HepG2 (cell line): ENCODE data around the gene C19orf18. TPM values are rescaled to one million over a fixed set of nuclear protein-coding genes. Genes with fewer than 3 reads are reported as not detected.

Experiments used
- ATAC-seq: fragments of 200-7000 bp; cut with Tn5 transposase; 3 replicates; pipeline ENCODE4 v1.9.1; 2020; ENCODE audit warnings: mild to moderate bottlenecking, moderate library complexity
- BruUV-seq: library from RNA; stranded (reverse); fragments of 400-500 nt; replicated peaks from 2 replicates; lab custom pipeline; 2021; lab: Mats Ljungman, UMichigan
- CTCF ChIA-PET: fragments of 300-600 bp; formaldehyde crosslinking; extraction: SDS; loops from one replicate; lab custom pipeline; 2021; ENCODE audit warnings: low total read pairs, inconsistent platforms, low intra/inter-chr PET ratio; lab: Yijun Ruan, JAX
- POLR2A ChIA-PET: fragments of 350-600 bp; sonication (Branson Sonifier 250); formaldehyde crosslinking; loops from one replicate; lab custom pipeline; 2020; ENCODE audit warnings: antibody characterized with exemption, inconsistent platforms; lab: Yijun Ruan, JAX
- DNase-seq: peaks from one replicate; pipeline ENCODE4 v3.0.0-alpha.2; 2015; ENCODE audit warnings: low spot score
- FAIRE-seq: peaks from 3 replicates; lab custom pipeline; 2011; peaks lifted over from hg19 to GRCh38; lab: Jason Lieb, UNC
- H2AFZ ChIP-seq: one replicate; pipeline ENCODE4 v1.6.1; 2011; ENCODE audit warnings: low read length, inconsistent platforms
- H3K27ac ChIP-seq: fragments of 300-600 bp; 3 replicates; pipeline ENCODE4 v1.8.0; 2011; ENCODE audit warnings: mixed run types, mild to moderate bottlenecking, mixed read lengths, low read length, inconsistent platforms; ENCODE audit not compliant: insufficient read depth; ENCODE audit errors: extremely low read length
- H3K27me3 ChIP-seq, 2 experiments: fragments of 200-600 bp in 1 of 2; 2 replicates in 1 of 2; 3 replicates in 1 of 2; pipeline versions ENCODE4 v1.6.0 to v1.8.0; 2011; ENCODE audit warnings: low read length in 2 of 2, mild to moderate bottlenecking in 2 of 2, moderate library complexity in 2 of 2, inconsistent platforms in 1 of 2; ENCODE audit not compliant: insufficient read depth in 2 of 2, control insufficient read depth in 1 of 2
- H3K36me3 ChIP-seq, 2 experiments: fragments of 200-600 bp in 1 of 2; replicated peaks in 1 of 2; 2 replicates in 1 of 2; 3 replicates in 1 of 2; pipeline versions ENCODE4 v1.5.1 to v1.8.0; 2011; ENCODE audit warnings: low read length in 2 of 2, inconsistent platforms in 1 of 2; ENCODE audit not compliant: insufficient read depth in 2 of 2, control insufficient read depth in 1 of 2
- H3K4me1 ChIP-seq: 2 replicates; pipeline ENCODE4 v1.5.1; 2012; ENCODE audit warnings: low read length, inconsistent platforms; ENCODE audit not compliant: insufficient read depth
- H3K4me2 ChIP-seq: 2 replicates; pipeline ENCODE4 v1.6.0; 2011; ENCODE audit warnings: low read depth, low read length, inconsistent platforms
- H3K4me3 ChIP-seq, 3 experiments: fragments of 200-600 bp in 1 of 3; sonication (generic), shearing (Covaris generic) in 1 of 3; replicated peaks in 1 of 3; 2 replicates each; pipeline ENCODE4 v1.5.1; 2011 to 2016; ENCODE audit warnings: low read length in 3 of 3, inconsistent platforms in 2 of 3, low read depth in 2 of 3, mild to moderate bottlenecking in 2 of 3, control low read depth in 1 of 3, mixed read lengths in 1 of 3; ENCODE audit not compliant: insufficient read depth in 1 of 3
- H3K79me2 ChIP-seq: one replicate; pipeline ENCODE4 v1.6.1; 2011; ENCODE audit warnings: low read length, inconsistent platforms; ENCODE audit not compliant: insufficient read depth
- H3K9ac ChIP-seq: 2 replicates; pipeline ENCODE4 v1.6.0; 2011; ENCODE audit warnings: mild to moderate bottlenecking, low read depth, low read length, inconsistent platforms; ENCODE audit not compliant: insufficient read depth
- H3K9me3 ChIP-seq: 2 replicates; pipeline ENCODE4 v1.5.1; 2012; ENCODE audit warnings: mild to moderate bottlenecking, low read length
- H4K20me1 ChIP-seq: 2 replicates; pipeline ENCODE4 v1.6.0; 2011; ENCODE audit warnings: inconsistent platforms, mild to moderate bottlenecking, low read length, moderate library complexity; ENCODE audit not compliant: insufficient read depth
- CHD4 ChIP-seq: fragments of 200-600 bp; sonication (generic); IDR thresholded peaks from 2 replicates; pipeline ENCODE4 v1.7.0; 2017; ENCODE audit warnings: mild to moderate bottlenecking, low read length, borderline replicate concordance
- DNMT3B ChIP-seq: conservative IDR thresholded peaks from 2 replicates; pipeline ENCODE4 v1.6.1; 2016; ENCODE audit warnings: missing biosample characterization, control low read depth
- PAF1 ChIP-seq: IDR thresholded peaks from 2 replicates; pipeline ENCODE4 v1.6.1; 2016; ENCODE audit warnings: missing genetic modification reagents, missing compliant biosample characterization
- RELA ChIP-seq: sonication (generic); formaldehyde crosslinking; IDR thresholded peaks from 2 replicates; pipeline ENCODE4 v1.4.0; 2020; ENCODE audit warnings: missing genetic modification reagents
- XRCC5 ChIP-seq: fragments of 200-400 bp; formaldehyde crosslinking; optimal IDR thresholded peaks from 2 replicates; pipeline ENCODE3; 2017; ENCODE audit warnings: mild to moderate bottlenecking, low read length
- ZNF121 ChIP-seq: sonication (generic); formaldehyde crosslinking; IDR thresholded peaks from 2 replicates; pipeline ENCODE4 v1.5.0; 2020; ENCODE audit warnings: mild to moderate bottlenecking, missing genetic modification reagents
- ZNF556 ChIP-seq: sonication (generic); formaldehyde crosslinking; IDR thresholded peaks from 2 replicates; pipeline ENCODE4 v1.4.0; 2020; ENCODE audit warnings: mild to moderate bottlenecking, missing genetic modification reagents, borderline replicate concordance
- ZNF615 ChIP-seq: sonication (generic); formaldehyde crosslinking; IDR thresholded peaks from 2 replicates; pipeline ENCODE4 v1.5.0; 2020; ENCODE audit warnings: mild to moderate bottlenecking, missing genetic modification reagents, borderline replicate concordance
- WGBS: methylation state at CpG from one replicate; pipeline ENCODE4 v1.1.6; 2017; ENCODE audit warnings: low lambda C conversion rate; 5-methylcytosine and 5-hydroxymethylcytosine counted together
- in situ Hi-C: cut with HindIII; loops from 2 replicates; pipeline ENCODE4 v1.10.0; 2017; ENCODE audit warnings: low pct_unique_long_range_greater_than_20kb; ENCODE audit not compliant: extremely low pct_ligation_motif_present
- intact Hi-C: fragments of 100-400 bp; cut with micrococcal nuclease; formaldehyde crosslinking; loops from one replicate; pipeline ENCODE4 v1.10.0; 2022; ENCODE audit not compliant: unreplicated experiment
- polyA plus RNA-seq, 8 experiments: library from polyadenylated mRNA; depleted of rRNA in 3 of 8; stranded (reverse) in 7 of 8; unstranded in 1 of 8; fragments of >200 nt; fragmentation: Illumina TruSeq in 4 of 8; extraction: Trizol in 4 of 8; gene quantifications; 2 replicates each; pipeline versions ENCODE4 v1.2.1 to v1.2.3, GENCODE V29; 2011 to 2016; ENCODE audit warnings: low read depth in 4 of 8, missing spikeins in 1 of 8, mixed read lengths in 1 of 8; ENCODE audit not compliant: insufficient read depth in 1 of 8
- total RNA-seq, 5 experiments: library from RNA; depleted of rRNA; stranded (reverse); fragments of >200 nt; fragmentation: Illumina TruSeq; extraction: Trizol; gene quantifications; 2 replicates each; pipeline ENCODE4 v1.2.3, GENCODE V29; 2016; ENCODE audit warnings: low read depth in 1 of 5
- TF ChIP-seq, protein P1 (sequence below): sonication (generic); formaldehyde crosslinking; IDR thresholded peaks from 2 replicates; pipeline ENCODE4 v1.8.0; 2022; ENCODE audit warnings: mild to moderate bottlenecking, missing genetic modification reagents, borderline replicate concordance
- TF ChIP-seq, protein P2 (sequence below): sonication (generic); formaldehyde crosslinking; IDR thresholded peaks from 2 replicates; pipeline ENCODE4 v1.4.0; 2020; ENCODE audit warnings: missing genetic modification reagents
- TF ChIP-seq, protein P3 (sequence below), 2 experiments: sonication (generic) in 1 of 2; formaldehyde crosslinking in 1 of 2; IDR thresholded peaks; 2 replicates each; pipeline versions ENCODE4 v1.4.0 to v1.6.1; 2016 to 2020; ENCODE audit warnings: borderline replicate concordance in 1 of 2, low read depth in 1 of 2, mild to moderate bottlenecking in 1 of 2, missing genetic modification reagents in 1 of 2

The C19orf18 gene
- total and polyA plus RNA-seq, 2 of the 13 experiments (the other 11 are each of a cell fraction or from before 2014, with no cell fraction given), result 0.38 to 0.55 TPM

DNA sequence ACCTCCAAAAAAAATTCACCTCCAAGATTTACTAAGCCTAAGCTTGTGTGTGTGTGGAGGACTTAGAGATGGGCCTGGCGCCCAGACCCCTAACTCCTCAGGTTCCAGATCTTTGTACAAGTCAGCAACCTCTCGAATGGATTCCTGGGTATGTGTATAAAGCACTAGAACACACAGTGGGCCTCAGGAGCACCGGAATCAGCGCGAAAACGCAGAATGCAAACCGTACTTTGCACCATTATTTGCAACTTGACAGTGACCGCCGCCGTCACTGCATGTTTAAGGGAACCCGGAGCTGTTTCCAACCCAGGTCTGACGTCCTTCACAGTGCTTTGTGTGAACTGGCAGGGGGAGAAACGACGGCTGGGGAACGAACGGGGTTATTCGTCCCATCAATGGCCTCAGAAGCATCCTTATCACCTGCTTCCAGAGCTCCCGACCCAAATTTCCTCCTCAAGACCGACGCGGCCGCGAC is 27.6 kb upstream of the C19orf18 start:
- Histone ChIP-seq H3K4me2 (peak overlapping the region; percentile 83), H4K20me1 (no peaks in the 10 kb centered on the region), H3K4me3 (peak overlapping the region; percentile 79 to 97 (median 88)), H2AFZ (no peak overlapping the region), H3K27me3 (no peaks in the 10 kb centered on the region), H3K27ac (peak overlapping the region; percentile 97), H3K79me2 (peaks cover 15% of the 10 kb centered on the region), H3K36me3 (peaks cover 11 to 34% of the 10 kb centered on the region in 2 experiments; a peak in 4 of 5 replicates), H3K9ac (peak overlapping the region; percentile 97), H3K4me1 (peaks cover 31% of the 10 kb centered on the region), H3K9me3 (peaks cover 44% of the 10 kb centered on the region)
- CTCF ChIA-PET, result no interaction called here
- in situ Hi-C loops, result no loop called here
- DNase-seq (peak; percentile 71), FAIRE-seq (peak; percentile 66), ATAC-seq (peak; percentile 77)
- POLR2A ChIA-PET, result interaction anchor here (0.7 to 2.4 kb wide), 11 partner anchors 12 to 1598 kb away, joined by 3 to 16 read pairs (median 4); partner anchors contain the start of genes ZNF274, ZNF417, ZNF551 and ZNF583
- whole genome bisulfite sequencing, result under 1% methylated on average over 13 of the region's 23 CpGs
- BruUV-seq, result TSS peak; percentile 56
- intact Hi-C loops, result loop anchor here (1.0 kb wide), 1 partner anchor 55 kb away; the partner anchor contains the start of gene ZNF256
- no peak for TF ChIP-seq PAF1 (CRISPR knock-in tag)
- peak; percentile 12 for TF ChIP-seq XRCC5
- TF ChIP-seq, protein P1, sequence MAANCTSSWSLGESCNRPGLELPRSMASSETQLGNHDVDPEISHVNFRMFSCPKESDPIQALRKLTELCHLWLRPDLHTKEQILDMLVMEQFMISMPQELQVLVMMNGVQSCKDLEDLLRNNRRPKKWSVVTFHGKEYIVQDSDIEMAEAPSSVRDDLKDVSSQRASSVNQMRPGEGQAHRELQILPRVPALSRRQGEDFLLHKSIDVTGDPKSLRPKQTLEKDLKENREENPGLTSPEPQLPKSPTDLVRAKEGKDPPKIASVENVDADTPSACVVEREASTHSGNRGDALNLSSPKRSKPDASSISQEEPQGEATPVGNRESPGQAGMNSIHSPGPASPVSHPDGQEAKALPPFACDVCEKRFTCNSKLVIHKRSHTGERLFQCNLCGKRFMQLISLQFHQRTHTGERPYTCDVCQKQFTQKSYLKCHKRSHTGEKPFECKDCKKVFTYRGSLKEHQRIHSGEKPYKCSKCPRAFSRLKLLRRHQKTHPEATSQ (CRISPR knock-in tag), result peak; percentile 22; the same call in 1 of the 2 replicates
- TF ChIP-seq, protein P2, sequence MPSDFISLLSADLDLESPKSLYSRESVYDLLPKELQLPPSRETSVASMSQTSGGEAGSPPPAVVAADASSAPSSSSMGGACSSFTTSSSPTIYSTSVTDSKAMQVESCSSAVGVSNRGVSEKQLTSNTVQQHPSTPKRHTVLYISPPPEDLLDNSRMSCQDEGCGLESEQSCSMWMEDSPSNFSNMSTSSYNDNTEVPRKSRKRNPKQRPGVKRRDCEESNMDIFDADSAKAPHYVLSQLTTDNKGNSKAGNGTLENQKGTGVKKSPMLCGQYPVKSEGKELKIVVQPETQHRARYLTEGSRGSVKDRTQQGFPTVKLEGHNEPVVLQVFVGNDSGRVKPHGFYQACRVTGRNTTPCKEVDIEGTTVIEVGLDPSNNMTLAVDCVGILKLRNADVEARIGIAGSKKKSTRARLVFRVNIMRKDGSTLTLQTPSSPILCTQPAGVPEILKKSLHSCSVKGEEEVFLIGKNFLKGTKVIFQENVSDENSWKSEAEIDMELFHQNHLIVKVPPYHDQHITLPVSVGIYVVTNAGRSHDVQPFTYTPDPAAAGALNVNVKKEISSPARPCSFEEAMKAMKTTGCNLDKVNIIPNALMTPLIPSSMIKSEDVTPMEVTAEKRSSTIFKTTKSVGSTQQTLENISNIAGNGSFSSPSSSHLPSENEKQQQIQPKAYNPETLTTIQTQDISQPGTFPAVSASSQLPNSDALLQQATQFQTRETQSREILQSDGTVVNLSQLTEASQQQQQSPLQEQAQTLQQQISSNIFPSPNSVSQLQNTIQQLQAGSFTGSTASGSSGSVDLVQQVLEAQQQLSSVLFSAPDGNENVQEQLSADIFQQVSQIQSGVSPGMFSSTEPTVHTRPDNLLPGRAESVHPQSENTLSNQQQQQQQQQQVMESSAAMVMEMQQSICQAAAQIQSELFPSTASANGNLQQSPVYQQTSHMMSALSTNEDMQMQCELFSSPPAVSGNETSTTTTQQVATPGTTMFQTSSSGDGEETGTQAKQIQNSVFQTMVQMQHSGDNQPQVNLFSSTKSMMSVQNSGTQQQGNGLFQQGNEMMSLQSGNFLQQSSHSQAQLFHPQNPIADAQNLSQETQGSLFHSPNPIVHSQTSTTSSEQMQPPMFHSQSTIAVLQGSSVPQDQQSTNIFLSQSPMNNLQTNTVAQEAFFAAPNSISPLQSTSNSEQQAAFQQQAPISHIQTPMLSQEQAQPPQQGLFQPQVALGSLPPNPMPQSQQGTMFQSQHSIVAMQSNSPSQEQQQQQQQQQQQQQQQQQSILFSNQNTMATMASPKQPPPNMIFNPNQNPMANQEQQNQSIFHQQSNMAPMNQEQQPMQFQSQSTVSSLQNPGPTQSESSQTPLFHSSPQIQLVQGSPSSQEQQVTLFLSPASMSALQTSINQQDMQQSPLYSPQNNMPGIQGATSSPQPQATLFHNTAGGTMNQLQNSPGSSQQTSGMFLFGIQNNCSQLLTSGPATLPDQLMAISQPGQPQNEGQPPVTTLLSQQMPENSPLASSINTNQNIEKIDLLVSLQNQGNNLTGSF (CRISPR knock-in tag), result no peak
- TF ChIP-seq ZNF615 (CRISPR knock-in tag), result no peak
- no peak for TF ChIP-seq RELA (CRISPR knock-in tag)
- TF ChIP-seq CHD4, result no peak
- TF ChIP-seq ZNF121, result peak; percentile 66; the same call in 1 of the 2 replicates
- TF ChIP-seq DNMT3B (CRISPR knock-in tag), result 0 out of 2 replicates have a peak, but pooled peaks have one; percentile 3
- TF ChIP-seq ZNF556 (CRISPR knock-in tag), result no peak
- TF ChIP-seq, protein P3, sequence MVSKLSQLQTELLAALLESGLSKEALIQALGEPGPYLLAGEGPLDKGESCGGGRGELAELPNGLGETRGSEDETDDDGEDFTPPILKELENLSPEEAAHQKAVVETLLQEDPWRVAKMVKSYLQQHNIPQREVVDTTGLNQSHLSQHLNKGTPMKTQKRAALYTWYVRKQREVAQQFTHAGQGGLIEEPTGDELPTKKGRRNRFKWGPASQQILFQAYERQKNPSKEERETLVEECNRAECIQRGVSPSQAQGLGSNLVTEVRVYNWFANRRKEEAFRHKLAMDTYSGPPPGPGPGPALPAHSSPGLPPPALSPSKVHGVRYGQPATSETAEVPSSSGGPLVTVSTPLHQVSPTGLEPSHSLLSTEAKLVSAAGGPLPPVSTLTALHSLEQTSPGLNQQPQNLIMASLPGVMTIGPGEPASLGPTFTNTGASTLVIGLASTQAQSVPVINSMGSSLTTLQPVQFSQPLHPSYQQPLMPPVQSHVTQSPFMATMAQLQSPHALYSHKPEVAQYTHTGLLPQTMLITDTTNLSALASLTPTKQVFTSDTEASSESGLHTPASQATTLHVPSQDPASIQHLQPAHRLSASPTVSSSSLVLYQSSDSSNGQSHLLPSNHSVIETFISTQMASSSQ (IDR thresholded peaks at IDR 0.05; ENCODE audit: low read depth), result no peak
- TF ChIP-seq, protein P3 (CRISPR knock-in tag; IDR thresholded peaks at IDR 0.05; ENCODE audit: borderline replicate concordance), result no peak
